Endothelial cell of umbilical vein (primary cell): ENCODE results near the gene EIF2S2. TPM values are rescaled to one million over a fixed set of nuclear protein-coding genes. Genes with fewer than 3 reads are reported as not detected.

Experiments used
- BruUV-seq: library from RNA; stranded (reverse); fragments of 400-500 nt; replicated peaks from 2 replicates; lab custom pipeline; 2021; lab: Mats Ljungman, UMichigan
- CTCF ChIA-PET: fragments of 300-600, 350-600 bp; sonication (Branson Sonifier 250); formaldehyde crosslinking; loops from one replicate; lab custom pipeline; 2021; ENCODE audit warnings: antibody characterized with exemption, inconsistent platforms; lab: Charles Lee
- POLR2A ChIA-PET: fragments of 300-600, 350-600 bp; sonication (Branson Sonifier 250); formaldehyde crosslinking; loops from one replicate; lab custom pipeline; 2021; ENCODE audit warnings: antibody characterized with exemption, inconsistent platforms; lab: Charles Lee
- DNase-seq: peaks from one replicate; pipeline ENCODE4 v3.0.0-alpha.2; 2011; ENCODE audit warnings: low read depth, low spot score
- FAIRE-seq: peaks from 2 replicates; lab custom pipeline; 2011; peaks lifted over from hg19 to GRCh38; lab: Jason Lieb, UNC
- H2AFZ ChIP-seq: 2 replicates; pipeline ENCODE4 v1.6.0; 2012; ENCODE audit warnings: low read depth, low read length, control low read depth, inconsistent platforms
- H3K27ac ChIP-seq: 2 replicates; pipeline ENCODE4 v1.5.1; 2011; ENCODE audit warnings: low read depth, mild to moderate bottlenecking, control low read depth, low read length, moderate library complexity; ENCODE audit not compliant: insufficient read depth
- H3K27me3 ChIP-seq, 2 experiments: 2 replicates each; pipeline versions ENCODE4 v1.6.0 to v1.6.1; 2011; ENCODE audit warnings: low read length in 2 of 2, mixed read lengths in 1 of 2; ENCODE audit not compliant: control insufficient read depth in 2 of 2, insufficient read depth in 2 of 2
- H3K36me3 ChIP-seq, 2 experiments: 2 replicates in 1 of 2; 3 replicates in 1 of 2; pipeline ENCODE4 v1.5.1; 2011; ENCODE audit warnings: low read length in 2 of 2, mild to moderate bottlenecking in 1 of 2, moderate library complexity in 1 of 2; ENCODE audit not compliant: control insufficient read depth in 2 of 2, insufficient read depth in 2 of 2; ENCODE audit errors: extremely low read depth in 1 of 2
- H3K4me1 ChIP-seq: 3 replicates; pipeline ENCODE4 v1.5.1; 2011; ENCODE audit warnings: mild to moderate bottlenecking, low read length; ENCODE audit not compliant: control insufficient read depth, insufficient read depth; ENCODE audit errors: extremely low read depth
- H3K4me2 ChIP-seq: 2 replicates; pipeline ENCODE4 v1.6.1; 2011; ENCODE audit warnings: low read length, control low read depth, mixed read lengths; ENCODE audit not compliant: insufficient read depth
- H3K4me3 ChIP-seq, 3 experiments: fragments of 200-600 bp in 1 of 3; sonication (generic), shearing (Covaris generic) in 1 of 3; replicated peaks in 1 of 3; 2 replicates each; pipeline ENCODE4 v1.5.1; 2011 to 2016; ENCODE audit warnings: control low read depth in 3 of 3, low read length in 3 of 3, mild to moderate bottlenecking in 2 of 3, inconsistent platforms in 1 of 3, low read depth in 1 of 3, moderate library complexity in 1 of 3; ENCODE audit not compliant: insufficient read depth in 1 of 3
- H3K79me2 ChIP-seq: 2 replicates; pipeline ENCODE4 v1.6.0; 2012; ENCODE audit warnings: low read length, inconsistent platforms; ENCODE audit not compliant: control insufficient read depth, insufficient read depth
- H3K9ac ChIP-seq: replicated peaks from 2 replicates; pipeline ENCODE3; 2011; ENCODE audit warnings: low read length, control low read depth; ENCODE audit not compliant: insufficient read depth; ENCODE audit errors: extremely low read depth
- H3K9me1 ChIP-seq: replicated peaks from 3 replicates; pipeline ENCODE4 v1.6.0; 2011; ENCODE audit warnings: mild to moderate bottlenecking, low read length; ENCODE audit not compliant: control insufficient read depth, insufficient read depth; ENCODE audit errors: extremely low read depth
- H3K9me3 ChIP-seq: replicated peaks from 2 replicates; pipeline ENCODE4 v1.5.1; 2012; ENCODE audit warnings: low read length, inconsistent platforms; ENCODE audit not compliant: control insufficient read depth, insufficient read depth
- H4K20me1 ChIP-seq: replicated peaks from 2 replicates; pipeline ENCODE3; 2011; ENCODE audit warnings: mild to moderate bottlenecking, low read length; ENCODE audit not compliant: control insufficient read depth, insufficient read depth; ENCODE audit errors: extremely low read depth
- CTCF ChIP-seq, 2 donors: IDR thresholded peaks; 1 replicate in 1 of 2; 2 replicates in 1 of 2; pipeline ENCODE4 v1.5.1; 2011; ENCODE audit warnings: low read length in 2 of 2, mild to moderate bottlenecking in 2 of 2, moderate library complexity in 2 of 2, control low read depth in 1 of 2, inconsistent platforms in 1 of 2, low read depth in 1 of 2; ENCODE audit not compliant: insufficient read depth in 1 of 2; ENCODE audit errors: extremely low read depth in 1 of 2
- EZH2 ChIP-seq: IDR thresholded peaks from 2 replicates; pipeline ENCODE4 v1.6.1; 2012; ENCODE audit warnings: borderline replicate concordance, low read depth, mild to moderate bottlenecking, moderate library complexity, low read length, inconsistent platforms; ENCODE audit not compliant: severe bottlenecking
- FOS ChIP-seq: IDR thresholded peaks from 2 replicates; pipeline ENCODE4 v1.6.1; 2011; ENCODE audit warnings: mild to moderate bottlenecking, low read length, moderate library complexity, borderline replicate concordance; ENCODE audit not compliant: insufficient read depth
- GATA2 ChIP-seq: IDR thresholded peaks from 2 replicates; pipeline ENCODE4 v1.7.0; 2011; ENCODE audit warnings: low read depth, mild to moderate bottlenecking, moderate library complexity, mixed read lengths, low read length; ENCODE audit not compliant: insufficient read length, insufficient read depth
- JUN ChIP-seq: IDR thresholded peaks from 2 replicates; pipeline ENCODE4 v1.6.1; 2011; ENCODE audit warnings: borderline replicate concordance, low read depth; ENCODE audit not compliant: insufficient read length, insufficient read depth
- MAX ChIP-seq: IDR thresholded peaks from 2 replicates; pipeline ENCODE4 v1.6.1; 2011; ENCODE audit not compliant: insufficient read depth, insufficient read length
- MYC ChIP-seq: IDR thresholded peaks from one replicate; pipeline ENCODE4 v1.6.1; 2011; ENCODE audit warnings: mild to moderate bottlenecking, low read depth, low read length
- POLR2A ChIP-seq: IDR thresholded peaks from 2 replicates; pipeline ENCODE4 v1.6.1; 2012; ENCODE audit warnings: low read depth, mild to moderate bottlenecking, control low read depth, low read length
- POLR2AphosphoS5 ChIP-seq: IDR thresholded peaks from 2 replicates; pipeline ENCODE4 v1.6.1; 2012; ENCODE audit warnings: low read depth, mild to moderate bottlenecking, control low read depth, low read length, moderate library complexity; ENCODE audit not compliant: insufficient read depth
- dilution Hi-C: fragments of 300-500 bp; cut with MboI; formaldehyde crosslinking; loops from one replicate; pipeline ENCODE4 v1.15.0; 2019; ENCODE audit warnings: low sequenced_read_pairs; ENCODE audit not compliant: extremely low pct_ligation_motif_present
- intact Hi-C: fragments of 100-400 bp; cut with micrococcal nuclease; formaldehyde crosslinking; loops from one replicate; pipeline ENCODE4 v1.10.0; 2022
- polyA plus RNA-seq, 4 experiments: library from polyadenylated mRNA; depleted of rRNA in 3 of 4; stranded (reverse) in 3 of 4; unstranded in 1 of 4; fragments of >200 nt; gene quantifications; 2 replicates each; pipeline versions ENCODE4 v1.2.1 to v1.2.3, GENCODE V29; 2011 to 2012; ENCODE audit warnings: missing spikeins in 1 of 4
- total RNA-seq: library from RNA; stranded (reverse); gene quantifications from 2 replicates; pipeline ENCODE4 v1.2.3, GENCODE V29; 2021

The EIF2S2 gene
- total and polyA plus RNA-seq, 2 donors (not counting 3 experiments of a cell fraction or from before 2014, with no cell fraction given) = 38.8 to 99.3 TPM

GRCh38 chr20:34061695-34062094, 50.3 kb downstream of the EIF2S2 start:
- Histone ChIP-seq H3K4me1 (no peaks in the 10 kb centered on the region), H3K79me2 (peaks cover 62% of the 10 kb centered on the region), H3K9me3 (no peaks in the 10 kb centered on the region), H3K27ac (no peak overlapping the region), H3K9ac (no peak overlapping the region), H3K36me3 (no peaks in the 10 kb centered on the region), H3K4me3 (no peak overlapping the region), H3K4me2 (no peak overlapping the region), H3K9me1 (no peaks in the 10 kb centered on the region), H3K27me3 (no peaks in the 10 kb centered on the region), H2AFZ (no peak overlapping the region), H4K20me1 (peaks cover 7% of the 10 kb centered on the region)
- BruUV-seq = no TSS peak
- intact Hi-C loops (no loop called here), dilution Hi-C loops (no loop called here)
- FAIRE-seq = no peak
- TF ChIP-seq CTCF (IDR thresholded peaks at IDR 0.05; ENCODE audit: extremely low read depth in 1 of 2, insufficient read depth in 1 of 2, low read depth in 1 of 2, low read length in 2 of 2) (no peak), EZH2 (no peak), JUN (no peak), POLR2AphosphoS5 (no peak), FOS (no peak), MYC (no peak), MAX (no peak), GATA2 (no peak), POLR2A (no peak)
- ChIA-PET POLR2A (no interaction called here), CTCF (no interaction called here)
- DNase-seq = no peak
